Femur (tissue), 1 donor: ENCODE data around the gene MPP3.

Source experiments
- DNase-seq: peaks from one replicate; pipeline ENCODE4 v3.0.0-alpha.2; 2017

The MPP3 gene

GRCh38 chr17:43860927-43861622 lies 28.1 kb upstream of the MPP3 start:
- DNase-seq = no peak

- DNase-seq = peak; percentile 3
Measured at GRCh38 chr17:43860077-43860725, 27.3 kb upstream of the MPP3 start.

DNA sequence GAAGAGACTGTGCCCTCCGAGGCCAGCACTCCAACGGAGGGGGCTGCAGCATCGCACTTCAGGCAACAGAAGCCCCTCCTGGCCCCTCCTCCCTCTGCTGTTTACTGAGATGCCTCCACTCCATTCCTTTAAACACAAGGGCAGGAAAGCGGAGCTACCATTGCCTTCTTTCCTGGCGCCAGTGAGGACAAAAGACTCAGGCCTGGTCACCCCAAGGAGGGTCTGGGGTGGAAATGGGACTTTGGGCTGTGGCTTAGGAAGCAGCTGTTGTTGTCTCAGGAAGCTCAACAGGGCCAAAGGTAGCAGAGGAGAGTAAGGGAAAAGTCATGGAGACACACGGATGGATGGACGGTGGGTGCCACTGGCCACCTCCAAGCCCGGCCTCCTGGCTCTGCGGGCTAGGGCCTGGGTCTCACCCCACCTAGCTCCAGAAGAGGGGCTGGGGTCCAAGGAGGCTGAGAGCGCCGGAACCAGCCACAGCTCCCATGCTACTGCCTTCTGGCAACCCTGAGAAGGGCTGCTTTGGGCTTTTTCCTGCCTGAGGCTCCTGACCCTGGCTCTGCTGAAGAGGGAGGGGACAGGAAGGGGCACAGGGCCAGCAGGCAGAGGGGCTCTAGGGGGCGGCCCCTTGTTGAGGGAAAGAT lies 25.1 kb upstream of the MPP3 start:
- no peak for DNase-seq

- no peak for DNase-seq
Measured at GRCh38 chr17:43857141-43857540, 24.2 kb upstream of the MPP3 start.

GRCh38 chr17:43856141-43856540 lies 23.2 kb upstream of the MPP3 start:
- no peak for DNase-seq

- DNase-seq = no peak
Measured at GRCh38 chr17:43855061-43855460, 22.1 kb upstream of the MPP3 start.

DNA sequence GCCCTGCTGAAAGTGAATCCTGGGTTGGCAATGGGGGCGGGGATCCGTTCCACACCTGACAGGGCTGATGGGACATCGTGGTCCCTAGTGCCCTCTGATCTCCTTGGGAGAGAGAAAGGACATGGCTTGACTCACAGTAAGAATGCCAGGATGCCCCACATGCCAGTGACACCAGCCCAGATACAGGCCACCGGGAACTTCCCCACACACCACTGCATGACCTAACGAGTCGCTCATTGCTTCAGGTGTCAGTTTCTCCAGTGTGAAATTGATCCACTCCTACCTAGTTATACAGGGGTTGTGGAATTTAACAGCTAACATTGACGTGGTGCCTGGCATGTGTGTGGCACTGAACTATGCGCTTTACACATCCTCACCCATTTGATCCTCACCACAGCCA lies 21.6 kb upstream of the MPP3 start:
- DNase-seq = no peak

DNA sequence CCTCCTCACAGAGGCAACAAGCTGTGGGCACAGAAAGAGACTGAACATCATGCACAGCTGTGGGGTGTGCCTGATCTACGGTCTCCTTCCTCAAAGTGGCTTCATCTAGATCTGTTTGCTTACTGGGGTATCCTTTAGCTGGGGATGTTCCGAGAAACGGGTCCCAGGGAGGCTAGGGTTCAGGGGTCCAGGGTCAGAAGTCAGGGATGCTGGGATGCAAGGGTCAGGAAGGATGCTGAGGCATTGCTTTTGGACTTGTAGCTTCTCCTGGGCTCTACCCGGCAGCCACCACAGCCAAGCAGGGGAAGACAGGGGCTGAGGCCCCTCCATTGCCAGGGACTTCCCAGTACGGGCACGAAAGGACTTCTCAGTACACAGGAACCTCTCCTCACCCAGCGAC lies 20.6 kb upstream of the MPP3 start:
- no peak for DNase-seq

- no peak for DNase-seq
Measured at GRCh38 chr17:43852571-43852970, 19.6 kb upstream of the MPP3 start.

GRCh38 chr17:43849116-43849515 lies 16.2 kb upstream of the MPP3 start:
- no peak for DNase-seq

DNA sequence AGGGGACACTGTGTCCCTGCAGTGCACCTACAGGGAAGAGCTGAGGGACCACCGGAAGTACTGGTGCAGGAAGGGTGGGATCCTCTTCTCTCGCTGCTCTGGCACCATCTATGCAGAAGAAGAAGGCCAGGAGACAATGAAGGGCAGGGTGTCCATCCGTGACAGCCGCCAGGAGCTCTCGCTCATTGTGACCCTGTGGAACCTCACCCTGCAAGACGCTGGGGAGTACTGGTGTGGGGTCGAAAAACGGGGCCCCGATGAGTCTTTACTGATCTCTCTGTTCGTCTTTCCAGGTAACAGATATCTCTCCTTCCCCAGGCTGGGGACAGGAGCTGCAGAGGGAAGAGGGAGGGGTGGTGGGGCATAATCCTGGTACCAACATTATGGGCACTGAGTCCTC lies 15.7 kb upstream of the MPP3 start:
- no peak for DNase-seq

DNA sequence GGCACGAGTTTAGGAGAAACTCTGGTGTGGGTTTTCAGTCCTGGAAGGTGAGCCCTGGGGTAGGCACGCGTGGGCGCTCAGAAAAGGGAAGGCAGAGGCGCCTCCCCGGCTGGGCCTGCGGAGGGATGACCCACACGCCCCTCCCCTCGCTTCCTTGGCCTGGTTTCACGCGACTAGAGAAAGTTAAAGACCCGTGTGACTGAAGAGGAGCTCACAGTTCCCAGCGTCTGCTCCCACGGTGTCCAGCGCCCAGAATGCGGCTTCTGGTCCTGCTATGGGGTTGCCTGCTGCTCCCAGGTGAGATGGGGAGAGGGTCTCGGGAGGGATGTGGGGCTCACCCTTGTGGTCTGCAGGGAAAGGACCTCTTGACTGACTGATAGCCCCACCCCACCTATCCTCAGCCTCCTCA lies 14.0 kb upstream of the MPP3 start, which contains the start of gene CD300LG:
TSS of gene CD300LG (plus strand) at position 214 of the 409 bp plus-strand sequence. CDS start at position 255, 41 bp downstream.
- DNase-seq = no peak

DNA sequence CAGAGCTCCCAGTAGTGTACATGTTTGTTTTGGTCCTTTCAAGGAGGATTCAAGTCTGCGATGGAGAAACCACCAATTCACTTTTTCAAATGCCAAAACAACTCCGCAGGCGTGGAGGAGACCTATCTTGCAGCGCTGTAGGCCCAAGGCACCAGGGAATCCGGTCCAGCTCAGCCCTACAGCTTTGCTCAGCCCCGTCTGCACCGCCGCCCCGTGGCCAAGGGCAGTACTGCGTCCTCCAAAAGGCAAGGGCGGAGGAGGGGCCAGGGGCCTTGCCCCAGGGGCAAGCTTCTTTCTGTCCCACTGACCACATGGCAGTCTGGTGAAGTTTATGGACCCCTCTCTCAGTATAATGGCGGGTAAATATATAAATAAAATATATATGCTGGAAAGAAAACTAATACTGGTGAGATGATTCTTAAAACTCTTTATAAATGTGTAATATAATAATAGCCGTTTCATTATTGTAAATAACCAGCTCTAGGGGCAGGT lies 13.3 kb upstream of the MPP3 start:
- DNase-seq = peak; percentile 82

DNA sequence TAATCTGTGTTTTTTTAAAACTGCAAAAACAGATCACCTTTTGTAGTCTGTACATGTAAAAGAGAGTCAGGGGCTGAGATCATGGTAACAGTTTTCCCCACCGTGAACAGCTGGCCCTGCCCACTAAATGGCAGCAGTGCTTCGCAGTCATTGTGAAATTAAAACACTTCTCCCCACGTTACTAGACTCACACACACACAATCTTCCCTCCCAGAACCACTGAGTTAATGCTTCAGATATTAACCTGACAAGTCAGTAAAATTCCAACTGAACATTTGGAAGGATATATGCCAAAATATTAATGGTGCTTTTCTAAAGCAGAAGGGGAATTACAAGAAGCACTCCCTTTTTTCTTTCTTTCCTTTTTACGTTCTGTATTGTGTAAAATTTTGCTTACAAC lies 12.8 kb upstream of the MPP3 start:
- DNase-seq = no peak

- DNase-seq = no peak
Measured at GRCh38 chr17:43844241-43844640, 11.3 kb upstream of the MPP3 start.

DNA sequence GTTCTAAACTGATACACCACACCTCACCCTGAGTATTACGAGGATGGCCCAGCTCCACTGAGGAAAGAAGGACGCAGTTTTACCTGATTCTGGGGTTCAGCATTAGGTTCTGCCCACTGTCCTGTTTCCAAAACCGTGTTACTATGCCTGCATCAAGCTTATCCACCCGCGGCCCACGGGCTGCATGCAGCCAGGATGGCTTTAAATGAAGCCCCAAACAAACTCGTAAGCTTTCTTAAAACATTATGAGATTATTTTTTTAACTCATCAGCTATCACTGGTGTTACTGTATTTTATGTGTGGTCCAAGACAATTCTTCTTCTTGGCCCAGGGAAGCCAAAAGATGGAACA lies 10.0 kb upstream of the MPP3 start:
- DNase-seq = no peak

- peak; percentile 61 for DNase-seq
Measured at GRCh38 chr17:43842091-43842974, 9.4 kb upstream of the MPP3 start.

GRCh38 chr17:43841282-43841681 lies 8.3 kb upstream of the MPP3 start:
- DNase-seq = no peak

DNA sequence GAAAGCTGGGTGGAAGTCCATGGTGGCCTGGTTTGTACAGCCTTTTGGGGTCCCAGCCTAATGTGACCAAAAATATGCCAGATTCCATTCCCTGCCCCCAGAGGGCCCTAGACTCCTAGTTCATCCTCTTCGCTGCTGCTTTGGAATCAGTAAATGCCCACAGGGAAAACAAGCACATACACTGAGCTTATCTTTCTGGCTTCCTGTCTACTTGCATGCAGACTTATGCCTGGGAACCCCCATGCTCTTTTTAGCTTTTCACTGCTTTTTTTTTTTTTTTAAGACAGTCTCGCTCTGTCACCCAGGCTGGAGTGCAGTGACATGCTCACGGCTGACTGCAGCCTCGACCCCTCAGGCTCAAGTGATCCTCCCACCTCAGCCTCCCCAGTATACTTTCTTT lies 7.9 kb upstream of the MPP3 start:
- no peak for DNase-seq

DNA sequence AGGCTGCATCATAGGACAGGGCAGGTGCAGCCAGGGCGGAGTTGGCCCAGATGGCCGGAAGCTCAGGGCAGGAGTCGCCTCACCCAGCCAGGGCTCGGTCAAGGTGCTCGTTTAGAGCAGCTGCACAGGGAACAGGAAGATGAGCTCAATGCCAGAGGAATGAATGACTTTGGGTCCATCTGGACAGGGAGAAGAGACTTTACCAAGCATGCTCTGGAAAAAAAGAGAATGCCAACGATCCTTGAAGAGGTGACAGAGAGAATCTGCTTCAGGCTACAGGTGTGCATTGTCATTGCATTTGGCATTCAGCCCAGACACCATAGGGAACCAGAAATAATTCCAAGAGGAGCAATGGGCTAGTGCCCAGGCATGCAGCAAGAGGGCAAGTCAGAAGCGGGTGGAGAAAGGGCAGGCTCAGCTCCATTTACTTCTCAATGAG lies 6.7 kb upstream of the MPP3 start:
- DNase-seq = no peak

GRCh38 chr17:43834106-43834505 lies 1.2 kb upstream of the MPP3 start:
- no peak for DNase-seq

GRCh38 chr17:43832168-43832975 lies 574 bp downstream of the MPP3 start:
- peak; percentile 58 for DNase-seq
